Skeletal muscle tissue (tissue), 4 donors: Measurements from ENCODE around the gene PRLR. TPM values are rescaled to one million over a fixed set of nuclear protein-coding genes. Genes with fewer than 3 reads are reported as not detected.
"Not testable (repeated sequence)": the region's sequence is repeated elsewhere in the genome, so short reads cannot be mapped to it uniquely, and the experiment has no call there.

Experiments used
- H3K27ac ChIP-seq: one replicate; pipeline ENCODE4 v1.7.0; 2013; ENCODE audit warnings: mild to moderate bottlenecking, low read depth, low read length, inconsistent platforms
- H3K27me3 ChIP-seq, 3 donors: one replicate each; pipeline ENCODE4 v1.7.0; 2013; ENCODE audit warnings: low read length in 3 of 3; ENCODE audit not compliant: control insufficient read depth in 3 of 3, insufficient read depth in 3 of 3
- H3K36me3 ChIP-seq, 3 donors: one replicate each; pipeline ENCODE4 v1.7.0; 2013; ENCODE audit warnings: low read length in 3 of 3; ENCODE audit not compliant: control insufficient read depth in 3 of 3, insufficient read depth in 3 of 3
- H3K4me1 ChIP-seq, 3 donors: one replicate each; pipeline ENCODE4 v1.7.0; 2013; ENCODE audit warnings: low read length in 3 of 3, mild to moderate bottlenecking in 3 of 3; ENCODE audit not compliant: control insufficient read depth in 3 of 3, insufficient read depth in 3 of 3
- H3K4me3 ChIP-seq, 3 donors: one replicate each; pipeline ENCODE4 v1.7.0; 2013; ENCODE audit warnings: low read length in 3 of 3
- H3K9ac ChIP-seq, 3 donors: one replicate each; pipeline ENCODE4 v1.7.0; 2013; ENCODE audit warnings: low read length in 3 of 3, mild to moderate bottlenecking in 3 of 3, moderate library complexity in 2 of 3, low read depth in 1 of 3
- H3K9me3 ChIP-seq, 3 donors: one replicate each; pipeline ENCODE4 v1.7.0; 2013; ENCODE audit warnings: low read length in 3 of 3; ENCODE audit not compliant: control insufficient read depth in 3 of 3
- total RNA-seq: library from RNA; depleted of rRNA; stranded (reverse); fragments of >200 nt; gene quantifications from one replicate; pipeline ENCODE4 v1.2.3, GENCODE V29; 2014
- donor health status: Osteomylitis.

Gene PRLR
- total RNA-seq, 1 donor from 2014 or later, result 0.52 TPM

GRCh38 chr5:35201291-35201690 lies 29.0 kb downstream of the PRLR start:
- Histone ChIP-seq H3K4me3 (no peak overlapping the region), H3K36me3 (no peaks in the 10 kb centered on the region), H3K4me1 (peaks cover 0 to 11% (median 3%) of the 10 kb centered on the region in 3 donors), H3K9ac (no peak overlapping the region), H3K27ac (no peak overlapping the region), H3K9me3 (no peaks in the 10 kb centered on the region), H3K27me3 (no peaks in the 10 kb centered on the region)

DNA sequence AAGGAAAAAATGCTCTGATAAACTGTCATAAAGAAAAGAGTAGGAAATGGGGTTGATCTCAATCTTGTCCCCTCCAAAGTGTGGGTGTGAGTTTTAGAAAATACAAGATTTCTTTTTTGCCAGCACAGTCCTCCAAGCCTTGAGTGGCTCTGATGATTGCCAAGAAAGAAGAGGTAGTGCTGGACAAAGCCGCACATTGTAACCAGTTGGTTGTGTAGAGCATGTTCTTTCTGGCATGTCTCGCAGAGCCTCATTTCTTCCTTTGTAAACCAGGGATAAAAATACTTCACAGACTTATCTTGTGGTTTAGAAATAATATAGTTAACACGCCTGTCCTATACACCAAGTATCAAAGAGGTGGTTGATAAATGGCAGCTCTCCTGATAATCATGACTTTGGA lies 30.4 kb downstream of the PRLR start:
- Histone ChIP-seq H3K36me3 (no peaks in the 10 kb centered on the region), H3K4me1 (peaks cover 0 to 11% (median 3%) of the 10 kb centered on the region in 3 donors), H3K9ac (no peak overlapping the region), H3K4me3 (no peak overlapping the region), H3K27ac (no peak overlapping the region), H3K27me3 (no peaks in the 10 kb centered on the region), H3K9me3 (no peaks in the 10 kb centered on the region)

- Histone ChIP-seq H3K27me3 (no peaks in the 10 kb centered on the region), H3K36me3 (no peaks in the 10 kb centered on the region), H3K9me3 (no peaks in the 10 kb centered on the region), H3K4me3 (no peak overlapping the region), H3K9ac (no peak overlapping the region), H3K27ac (no peak overlapping the region), H3K4me1 (peaks cover 0 to 11% (median 3%) of the 10 kb centered on the region in 3 donors)
Measured at GRCh38 chr5:35198686-35199085, 31.6 kb downstream of the PRLR start.

DNA sequence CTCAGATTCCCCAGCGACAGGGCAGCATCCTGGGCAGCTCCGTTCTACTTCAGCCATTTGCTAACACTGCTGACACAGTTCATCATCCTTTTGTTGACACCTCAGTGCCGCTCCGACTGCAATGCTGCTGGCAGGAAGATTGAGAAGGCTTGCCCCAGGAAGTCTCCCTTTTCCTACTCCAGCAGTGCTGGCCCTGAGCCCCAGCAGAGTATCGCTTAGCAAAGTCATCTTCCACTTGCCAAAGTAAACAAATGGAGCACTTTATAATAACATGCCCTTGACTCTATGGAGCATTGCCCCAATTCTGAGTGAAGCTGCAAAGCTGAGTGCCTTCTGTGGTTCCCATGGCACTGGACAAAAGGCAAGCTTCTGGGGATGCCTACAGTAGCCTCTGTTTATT lies 32.2 kb downstream of the PRLR start:
- Histone ChIP-seq H3K36me3 (no peaks in the 10 kb centered on the region), H3K27me3 (no peaks in the 10 kb centered on the region), H3K4me3 (peak overlapping the region in 1 of 3 donors; percentile 11), H3K9ac (no peak overlapping the region), H3K4me1 (peaks cover 0 to 11% (median 3%) of the 10 kb centered on the region in 3 donors), H3K9me3 (no peaks in the 10 kb centered on the region), H3K27ac (no peak overlapping the region)

GRCh38 chr5:35197351-35197750 lies 32.9 kb downstream of the PRLR start:
- no peak overlapping the region for H3K27ac ChIP-seq
- H3K4me3 ChIP-seq, result no peak overlapping the region
- no peaks in the 10 kb centered on the region for H3K9me3 ChIP-seq
- H3K9ac ChIP-seq, result no peak overlapping the region
- H3K36me3 ChIP-seq, result no peaks in the 10 kb centered on the region
- H3K4me1 ChIP-seq, result peaks cover 0 to 11% (median 3%) of the 10 kb centered on the region in 3 donors
- H3K27me3 ChIP-seq, result peaks cover 0 to 3% (median 0%) of the 10 kb centered on the region in 3 donors

DNA sequence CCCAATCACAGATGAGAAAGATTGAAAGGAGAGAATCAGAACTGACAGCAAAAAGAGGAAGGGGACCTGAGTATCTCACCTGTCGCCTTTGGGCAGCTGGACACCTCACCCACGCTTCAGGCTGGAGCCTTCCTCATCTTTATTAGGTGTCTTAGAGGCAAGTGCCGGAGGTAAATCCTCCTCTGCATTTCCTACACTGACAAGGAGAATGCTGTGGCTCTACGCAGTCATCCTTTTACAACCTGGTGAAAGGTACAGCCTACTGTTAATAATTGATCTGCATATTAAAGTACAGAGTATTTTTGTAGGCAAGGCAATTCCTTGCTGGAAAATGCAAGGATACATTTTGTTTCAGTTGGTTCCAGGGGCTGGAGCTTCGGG lies 34.8 kb downstream of the PRLR start:
- H3K9me3 ChIP-seq, result no peaks in the 10 kb centered on the region
- H3K27me3 ChIP-seq, result peaks cover 0 to 3% (median 0%) of the 10 kb centered on the region in 3 donors
- no peak overlapping the region for H3K4me3 ChIP-seq
- H3K4me1 ChIP-seq, result peaks cover 0 to 11% (median 3%) of the 10 kb centered on the region in 3 donors
- no peak overlapping the region for H3K9ac ChIP-seq
- no peak overlapping the region for H3K27ac ChIP-seq
- H3K36me3 ChIP-seq, result no peaks in the 10 kb centered on the region

GRCh38 chr5:35194635-35195471 lies 35.4 kb downstream of the PRLR start:
- H3K9ac ChIP-seq, result no peak overlapping the region
- H3K27me3 ChIP-seq, result peaks cover 0 to 3% (median 0%) of the 10 kb centered on the region in 3 donors
- H3K27ac ChIP-seq, result no peak overlapping the region
- H3K4me3 ChIP-seq, result no peak overlapping the region
- no peaks in the 10 kb centered on the region for H3K36me3 ChIP-seq
- H3K9me3 ChIP-seq, result no peaks in the 10 kb centered on the region
- peaks cover 0 to 11% (median 3%) of the 10 kb centered on the region in 3 donors for H3K4me1 ChIP-seq

- Histone ChIP-seq H3K4me1 (peaks cover 0 to 3% (median 0%) of the 10 kb centered on the region in 3 donors), H3K27ac (no peak overlapping the region), H3K27me3 (peaks cover 0 to 3% (median 0%) of the 10 kb centered on the region in 3 donors), H3K36me3 (no peaks in the 10 kb centered on the region), H3K9me3 (no peaks in the 10 kb centered on the region), H3K9ac (no peak overlapping the region), H3K4me3 (no peak overlapping the region)
Measured at GRCh38 chr5:35192506-35192905, 37.8 kb downstream of the PRLR start.

GRCh38 chr5:35189801-35190200 lies 40.5 kb downstream of the PRLR start:
- H3K36me3 ChIP-seq, H3K27me3 ChIP-seq, H3K9me3 ChIP-seq, H3K27ac ChIP-seq, H3K4me1 ChIP-seq, H3K4me3 ChIP-seq, H3K9ac ChIP-seq: not testable (repeated sequence)

DNA sequence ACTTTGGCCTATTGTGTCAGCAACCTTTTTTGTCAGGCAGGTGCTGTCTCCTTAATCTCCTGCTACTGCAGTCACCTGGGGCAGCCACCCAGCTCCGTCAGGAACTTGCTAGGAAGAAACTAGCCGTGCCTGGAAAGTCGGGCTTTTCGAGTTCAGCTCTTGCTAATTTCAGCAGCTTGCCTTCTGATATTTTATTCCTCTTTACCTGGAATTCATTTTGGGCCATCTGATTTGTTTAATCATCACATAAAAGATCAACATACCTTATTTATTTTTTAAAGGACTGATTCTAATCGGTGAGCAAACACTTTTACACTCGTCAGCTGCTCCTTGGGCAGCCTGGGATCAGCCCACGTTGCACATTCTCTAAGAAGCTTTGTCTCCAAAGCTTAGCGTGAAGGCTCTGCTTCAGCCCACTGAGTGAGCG lies 42.2 kb downstream of the PRLR start:
- Histone ChIP-seq H3K9me3 (no peaks in the 10 kb centered on the region), H3K4me1 (no peaks in the 10 kb centered on the region), H3K36me3 (no peaks in the 10 kb centered on the region), H3K9ac (no peak overlapping the region), H3K27me3 (peaks cover 0 to 3% (median 0%) of the 10 kb centered on the region in 3 donors), H3K4me3 (no peak overlapping the region), H3K27ac (no peak overlapping the region)
